ENCODE measurements around the gene GGCX.
A peak's percentile ranks its signal among the peaks of the same experiment; 100 is the strongest.

Gene GGCX

DNA sequence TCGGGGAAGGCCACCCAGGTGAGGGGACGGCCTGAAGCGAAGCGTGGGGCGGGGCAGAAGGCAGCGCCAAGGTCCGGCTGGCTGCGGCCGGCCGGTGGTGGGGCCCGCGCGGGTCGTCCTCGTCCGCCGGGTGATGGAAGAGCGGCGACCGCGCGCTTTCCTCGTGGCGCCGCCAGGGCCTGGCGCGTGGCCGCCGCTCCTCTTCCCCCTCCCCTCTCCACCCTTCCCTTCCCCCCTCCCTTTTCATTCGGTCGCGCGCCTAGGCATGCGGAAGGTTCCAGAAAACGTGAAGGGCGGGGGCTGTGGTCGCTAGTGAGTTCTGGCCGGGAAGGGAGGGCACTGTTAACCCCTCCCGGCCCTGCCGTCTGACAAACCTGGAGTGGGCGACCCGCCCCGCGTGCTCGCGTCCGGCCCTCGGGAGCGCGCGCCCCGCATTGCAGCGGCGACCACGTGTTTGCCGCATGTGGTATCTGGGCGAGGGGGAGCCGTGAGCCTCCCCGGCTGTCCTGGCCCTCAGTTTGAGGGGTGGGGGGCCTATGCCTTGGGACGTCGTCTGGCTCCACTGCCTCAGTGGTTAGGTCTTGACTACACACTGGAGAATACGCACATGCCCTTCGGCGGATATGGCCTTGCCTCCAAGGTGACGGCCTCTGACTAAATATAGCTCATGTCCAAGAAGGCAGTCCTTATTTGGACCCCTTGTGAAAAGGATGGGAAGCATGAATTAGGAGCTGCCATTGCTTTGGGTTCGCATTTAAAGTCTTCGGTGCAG lies 21.7 kb downstream of the GGCX start:
- DNase-seq = peak; percentile 60 to 88 (median 68)

DNA sequence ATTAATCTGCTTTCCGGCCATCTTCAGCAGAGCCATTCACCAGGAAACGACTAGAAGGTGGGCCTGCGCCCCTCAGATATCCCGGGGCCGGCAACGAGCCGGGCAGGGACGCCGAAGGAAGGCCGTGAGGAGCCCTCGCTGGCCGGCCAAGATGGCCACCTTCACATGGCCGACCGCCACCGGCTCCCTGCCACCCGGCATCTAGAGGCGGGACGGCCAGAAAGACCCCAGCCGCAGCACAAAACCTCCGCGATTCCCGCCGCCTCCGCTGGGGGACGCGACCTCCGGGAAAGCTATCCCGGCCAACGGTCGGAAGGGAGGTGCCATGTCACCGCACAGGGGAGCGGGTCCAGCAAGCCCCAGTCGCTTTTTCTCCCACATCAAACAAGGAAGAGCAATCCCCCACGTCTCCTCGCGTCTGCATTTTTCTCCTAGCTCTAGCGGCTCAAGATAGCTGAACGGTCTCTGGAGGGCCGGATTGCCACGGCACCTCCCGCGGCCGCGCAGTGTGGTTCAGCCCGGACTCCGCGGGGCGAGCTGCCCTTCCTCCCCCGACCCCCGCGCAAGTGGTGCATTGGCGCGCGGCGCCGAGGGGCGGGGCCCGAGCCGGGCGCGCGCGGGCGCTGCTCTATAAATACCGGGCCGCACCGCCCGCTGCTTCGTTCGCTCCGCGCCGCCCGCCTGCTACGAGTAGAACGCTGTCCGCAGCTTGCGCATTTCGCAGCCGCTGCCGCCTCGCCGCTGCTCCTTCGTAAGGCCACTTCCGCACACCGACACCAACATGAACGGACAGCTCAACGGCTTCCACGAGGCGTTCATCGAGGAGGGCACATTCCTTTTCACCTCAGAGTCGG lies 22.6 kb downstream of the GGCX start, which contains the start of gene MAT2A:
Gene MAT2A (plus strand): TSS at position 662 of the 854 bp plus-strand sequence. CDS start 120 bp downstream, at position 782.
- peak; percentile 71 to 91 (median 79) for DNase-seq

DNA sequence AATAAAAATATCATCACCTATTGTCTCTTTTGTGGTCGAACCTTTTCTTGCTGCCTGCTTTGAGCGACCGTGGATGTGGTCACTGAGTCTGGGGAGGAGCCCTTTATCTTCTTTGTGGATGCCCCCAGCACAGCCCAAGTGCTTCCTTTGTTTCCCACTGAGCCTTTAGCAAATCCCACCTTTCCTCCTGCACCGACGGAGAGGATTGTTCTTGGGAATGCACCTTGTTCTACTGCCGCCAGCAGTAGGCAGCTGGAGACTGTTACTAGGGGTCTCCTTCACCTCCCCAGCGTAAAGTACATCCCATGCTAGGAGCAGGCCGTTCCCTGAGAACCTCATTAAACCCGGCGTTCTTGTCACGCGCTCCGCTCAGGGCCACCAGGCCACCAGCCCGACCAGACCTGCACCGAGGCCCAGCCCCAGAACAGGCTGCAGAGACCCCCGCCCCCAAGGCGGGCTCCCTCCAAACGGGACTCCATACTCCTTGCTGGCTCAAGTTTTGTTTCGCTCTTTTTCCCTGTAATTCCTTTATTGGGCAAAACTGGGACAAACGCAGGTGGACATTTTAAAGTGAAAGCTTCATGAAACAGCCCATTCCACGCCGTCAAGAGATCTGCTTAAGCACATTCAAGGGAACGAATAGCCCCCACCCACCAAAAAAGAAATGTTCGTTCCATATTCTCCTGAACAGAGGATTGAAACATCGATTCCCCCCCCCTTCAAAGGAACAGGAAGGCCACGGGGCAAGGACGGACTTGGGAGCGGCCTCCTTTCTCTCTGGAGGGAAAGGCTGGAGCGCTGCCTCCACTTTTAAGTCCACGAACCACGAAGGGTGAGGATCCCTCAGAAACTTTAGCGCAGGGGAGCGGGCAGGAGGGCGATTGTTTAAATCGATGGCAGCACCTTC lies 23.4 kb downstream of the GGCX start:
- DNase-seq = peak in 4 of 6 experiments; percentile 12 to 56 (median 33)

DNA sequence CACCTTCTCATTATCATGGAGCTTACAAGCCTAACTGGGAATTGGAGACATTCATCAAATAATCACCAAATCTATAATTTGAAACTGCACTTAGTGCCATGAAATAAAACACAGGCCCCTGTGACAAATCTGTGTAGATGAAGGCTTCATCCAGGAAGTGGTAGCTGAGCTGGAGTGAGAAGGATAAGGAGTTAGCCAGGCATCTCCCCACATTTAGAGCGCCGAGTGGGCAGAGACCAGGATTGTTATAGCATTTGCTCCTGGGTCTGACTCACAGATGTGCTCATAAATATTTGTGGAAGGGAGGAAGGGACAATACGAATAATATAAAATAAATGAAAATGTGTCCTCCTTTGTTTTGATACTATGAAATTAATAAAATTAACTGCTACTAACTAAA lies 24.8 kb downstream of the GGCX start:
- DNase-seq = no peak

DNA sequence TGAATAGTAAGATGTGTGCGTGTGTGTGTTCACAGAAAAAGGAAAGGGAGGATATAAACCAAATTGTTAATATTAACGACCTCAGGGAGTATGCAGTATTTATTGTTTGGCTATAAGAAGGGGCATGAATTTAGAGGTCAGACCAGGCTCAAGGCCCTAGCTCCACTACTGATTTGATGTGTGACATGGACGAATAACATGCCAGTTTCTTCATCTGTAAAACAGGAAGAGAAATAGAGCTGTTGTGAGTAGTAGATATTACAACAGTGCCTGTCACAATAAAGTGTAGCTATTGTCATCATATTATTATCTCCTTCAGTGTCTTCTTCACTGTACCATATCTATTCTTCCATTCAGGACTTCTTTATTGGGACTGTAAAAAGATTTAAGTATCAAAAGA lies 26.4 kb downstream of the GGCX start:
- DNase-seq = no peak

DNA sequence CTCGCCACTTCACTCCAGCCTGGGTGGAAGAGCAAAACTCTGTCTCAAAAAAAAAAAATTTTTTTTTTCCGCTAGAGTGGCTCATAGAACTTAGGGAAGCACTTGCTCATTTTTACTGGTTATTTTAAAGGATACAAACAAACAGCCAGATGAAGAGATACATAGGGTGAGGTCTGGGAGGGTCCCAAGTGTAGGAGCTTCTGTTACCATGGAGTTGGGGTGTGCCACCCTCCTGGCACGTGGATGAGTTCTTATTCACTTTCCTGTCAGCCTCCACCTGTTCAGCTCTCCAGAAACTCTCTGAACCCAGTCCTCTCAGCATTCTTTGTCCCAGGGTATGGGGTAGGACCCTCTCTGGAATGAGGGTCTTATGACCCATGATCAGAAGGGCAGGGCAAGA lies 27.2 kb downstream of the GGCX start:
- no peak for DNase-seq

DNA sequence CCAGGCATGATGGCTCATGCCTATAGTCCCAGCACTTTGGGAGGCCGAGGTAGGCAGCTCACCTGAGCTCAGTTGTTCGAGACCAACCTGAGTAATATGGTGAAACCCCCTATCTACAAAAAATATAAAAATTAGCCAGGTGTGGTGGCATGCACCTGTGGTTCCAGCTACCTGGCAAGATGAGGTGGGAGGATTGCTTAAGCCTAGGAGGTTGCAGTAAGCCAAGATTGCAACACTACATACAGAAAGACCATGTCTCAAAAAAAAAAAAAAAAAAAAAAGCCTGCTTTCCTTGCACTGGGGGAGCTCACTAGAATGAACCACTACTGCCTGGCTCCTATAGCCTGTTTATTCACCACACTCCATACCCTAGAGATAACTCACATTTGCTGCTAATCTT lies 29.7 kb downstream of the GGCX start:
- no peak for DNase-seq

DNA sequence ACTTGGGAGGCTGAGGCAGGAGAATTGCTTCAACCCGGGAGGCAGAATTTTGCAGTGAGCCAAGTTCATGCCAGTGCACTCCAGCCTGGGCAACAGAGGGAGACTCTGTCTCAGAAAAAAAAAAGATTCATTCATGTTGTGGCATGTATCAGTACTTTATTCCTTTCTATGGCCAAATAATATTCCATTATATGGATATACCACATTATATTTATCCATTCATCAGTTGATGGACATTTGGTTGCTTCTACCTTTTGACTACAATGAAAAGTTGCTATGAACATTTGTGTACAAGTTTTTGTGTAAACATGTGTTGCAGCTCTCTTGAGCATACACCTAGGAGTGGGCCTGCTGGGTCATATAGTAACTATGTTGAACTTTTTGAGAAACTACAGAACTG lies 31.5 kb downstream of the GGCX start:
- DNase-seq = no peak

DNA sequence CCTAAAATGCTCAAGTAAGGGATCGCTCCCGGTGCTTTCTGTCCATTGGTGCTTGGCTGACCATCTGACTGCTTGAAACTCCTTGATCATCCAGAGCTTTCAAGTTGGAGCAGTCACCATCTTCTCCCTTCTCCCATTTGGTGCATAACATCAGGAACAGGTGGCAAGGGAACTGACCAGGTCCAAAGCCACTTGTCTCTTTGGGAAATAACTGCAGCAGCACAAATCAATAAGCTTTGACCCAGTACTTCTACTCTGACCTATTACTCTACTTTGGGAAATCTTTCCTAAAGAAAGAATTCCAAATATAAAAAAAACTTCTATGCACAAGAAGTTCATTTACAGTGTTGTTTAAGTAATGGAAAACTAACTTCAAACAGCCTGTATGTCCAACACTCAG lies 32.9 kb downstream of the GGCX start:
- no peak for DNase-seq

DNA sequence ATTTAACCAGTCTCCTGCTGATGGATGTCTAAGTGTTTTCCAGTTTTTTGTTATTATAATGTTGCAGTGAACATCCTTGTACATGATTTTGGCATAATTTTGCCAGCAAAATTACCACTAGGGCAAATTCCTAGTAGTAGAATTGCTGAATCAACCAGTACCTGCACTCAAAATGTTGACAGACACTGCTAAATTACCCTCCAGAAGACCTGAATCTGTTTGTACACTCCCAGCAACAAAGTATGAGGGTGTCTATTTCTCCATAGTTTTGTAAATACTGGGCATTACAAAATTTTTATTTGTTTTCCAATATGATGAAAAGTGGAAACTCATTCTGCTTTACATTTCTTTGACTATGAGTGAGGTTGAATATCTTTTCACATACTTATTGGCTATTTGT lies 33.5 kb downstream of the GGCX start:
- no peak for DNase-seq

DNA sequence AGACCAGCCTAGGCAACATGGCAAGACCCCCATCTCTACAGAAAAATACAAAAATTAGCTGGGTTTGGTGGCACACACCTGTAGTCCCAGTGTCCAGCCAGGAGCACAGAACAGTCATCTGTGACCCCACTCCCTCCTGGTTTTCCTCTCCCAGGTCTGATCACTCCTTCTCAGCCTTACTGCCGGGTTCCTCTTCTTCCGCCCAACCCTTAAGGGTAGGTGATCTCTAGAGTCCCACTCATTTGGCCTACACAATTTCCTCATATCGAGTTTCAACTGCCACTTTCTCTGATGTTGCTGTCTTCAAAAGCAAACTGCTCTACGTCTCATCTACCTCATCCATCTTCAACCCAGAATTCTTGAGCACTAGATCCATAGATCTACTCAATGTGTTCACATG lies 35.7 kb downstream of the GGCX start:
- DNase-seq = no peak

DNA sequence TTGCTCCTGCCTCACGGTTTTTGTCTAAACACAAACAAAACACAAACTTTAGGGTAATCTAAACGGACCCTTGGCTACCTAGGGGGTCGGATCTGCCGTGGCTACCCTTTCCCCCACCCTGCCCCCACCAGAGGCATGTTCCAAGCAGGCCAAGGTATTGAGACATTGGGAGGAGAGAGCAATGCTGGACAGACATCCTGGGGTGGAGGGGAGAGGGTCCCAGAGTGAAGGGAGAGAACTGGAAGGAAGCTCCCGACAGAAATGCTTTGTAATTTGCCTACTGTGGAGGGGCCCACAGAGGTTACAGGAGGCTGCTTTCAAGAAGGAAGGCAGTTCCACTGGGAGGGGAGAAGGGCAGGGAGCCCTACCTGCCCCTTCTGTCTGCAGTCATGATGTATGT lies 36.3 kb downstream of the GGCX start:
- no peak for DNase-seq

DNA sequence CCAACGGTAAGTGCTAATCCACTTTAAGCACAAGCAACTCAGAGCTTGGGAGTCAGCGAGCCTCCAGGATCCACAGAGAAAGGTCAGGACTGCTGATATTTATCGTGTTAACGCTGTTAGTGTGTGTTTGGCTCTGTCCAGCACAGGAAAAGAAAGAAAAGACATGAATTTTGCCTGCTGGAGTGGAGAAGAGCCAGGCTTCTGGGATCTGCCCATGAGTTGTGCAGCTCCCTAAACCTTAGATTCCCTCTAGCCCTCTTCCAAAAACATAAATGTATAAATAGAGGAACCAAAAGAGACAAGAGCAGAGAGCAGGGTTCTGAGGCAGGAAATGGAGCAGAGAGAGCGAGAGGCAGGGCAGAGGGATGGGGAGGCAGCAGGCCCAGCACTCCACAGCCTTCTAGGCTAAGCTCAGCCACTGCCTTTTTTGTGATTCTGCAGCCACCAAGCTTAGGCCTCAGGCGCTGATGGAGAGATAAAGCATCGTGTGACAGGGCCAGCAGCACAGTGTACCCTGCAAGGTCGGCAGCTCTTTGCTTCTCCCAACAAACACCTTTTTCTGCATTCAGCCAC lies 36.9 kb downstream of the GGCX start:
- DNase-seq = no peak

DNA sequence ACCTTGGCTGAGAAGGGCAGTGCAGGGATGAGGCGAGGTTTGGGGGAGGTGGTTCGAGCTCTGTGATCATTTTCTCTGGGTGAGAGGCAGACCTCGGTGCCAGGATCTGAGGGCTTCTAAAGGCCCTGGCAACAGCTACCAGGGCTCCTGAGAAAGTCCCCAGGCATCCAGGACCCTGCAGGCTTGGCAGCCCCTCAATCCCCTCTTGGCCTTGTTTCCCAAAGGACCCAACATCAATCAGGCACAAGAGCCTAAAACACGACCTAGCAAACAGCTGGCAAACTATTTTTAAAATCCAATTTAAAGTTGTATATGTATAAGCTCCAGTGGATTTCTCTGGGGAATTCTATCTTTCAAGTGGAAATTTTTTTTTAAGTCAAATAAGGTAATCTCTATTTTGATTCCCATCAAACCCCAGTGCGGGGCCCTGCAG lies 37.4 kb downstream of the GGCX start:
- DNase-seq = no peak

DNA sequence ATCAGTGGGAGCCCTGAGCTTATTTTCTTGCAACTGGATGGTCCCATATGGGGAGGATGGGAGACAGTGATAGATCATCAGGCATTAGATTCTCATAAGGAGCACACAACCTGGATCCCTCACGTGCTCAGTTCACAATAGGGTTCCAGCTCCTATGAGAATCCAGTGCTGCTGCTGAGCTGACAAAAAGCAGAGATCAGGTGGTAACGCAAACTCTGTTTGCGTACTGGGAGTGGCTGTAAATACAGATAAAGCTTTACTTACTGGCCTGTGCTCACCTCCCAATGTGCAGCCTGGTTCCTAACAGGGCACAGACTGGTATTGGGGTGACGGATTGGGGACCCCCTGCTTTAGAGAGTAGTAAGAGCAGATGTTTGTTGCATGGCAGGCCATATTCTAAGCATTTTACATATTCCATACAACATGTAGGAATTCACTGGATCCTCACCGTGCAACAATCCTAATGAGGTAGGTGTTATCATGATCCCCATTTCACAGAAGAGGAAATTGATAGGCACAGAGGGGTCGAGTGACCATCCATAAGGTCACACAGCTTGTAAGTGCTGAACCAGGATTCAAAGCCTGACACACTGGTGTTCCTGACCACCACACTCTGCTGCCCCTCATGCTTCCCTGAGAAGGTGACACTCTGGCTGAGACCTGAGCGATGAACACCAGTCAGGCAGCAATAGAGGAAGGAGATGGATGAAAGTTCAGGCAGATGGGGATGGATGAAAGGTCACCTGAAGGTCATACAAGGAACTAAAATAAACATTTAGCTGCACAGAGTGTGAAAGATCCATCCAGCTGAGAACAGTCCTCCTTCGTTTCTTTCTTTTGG lies 38.0 kb downstream of the GGCX start:
- DNase-seq = no peak

DNA sequence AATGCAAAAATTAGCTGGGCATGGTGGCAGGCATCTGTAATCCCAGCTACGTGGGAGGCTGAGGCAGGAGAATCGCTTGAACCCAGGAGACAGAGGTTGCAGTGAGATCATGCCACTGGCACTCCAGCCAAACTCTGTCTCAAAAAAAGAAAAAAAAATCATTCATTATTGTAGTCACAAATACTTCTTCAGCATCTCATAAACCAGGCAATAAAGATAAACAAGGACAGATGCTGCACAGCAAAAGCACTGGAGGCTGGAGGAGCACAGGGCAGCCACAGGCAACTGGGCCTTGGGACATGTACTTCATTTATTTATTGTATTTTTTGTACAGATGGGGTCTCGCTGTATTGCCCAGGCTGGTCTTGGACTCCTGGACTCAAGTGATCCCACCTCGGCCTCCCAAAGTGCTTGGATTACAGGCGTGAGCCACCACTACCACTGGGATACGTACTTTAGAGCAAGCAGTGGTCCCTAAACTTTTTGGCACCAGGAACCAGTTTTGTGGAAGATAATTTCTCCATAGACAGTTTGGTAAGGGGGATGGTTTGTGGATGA lies 39.1 kb downstream of the GGCX start:
- no peak for DNase-seq

DNA sequence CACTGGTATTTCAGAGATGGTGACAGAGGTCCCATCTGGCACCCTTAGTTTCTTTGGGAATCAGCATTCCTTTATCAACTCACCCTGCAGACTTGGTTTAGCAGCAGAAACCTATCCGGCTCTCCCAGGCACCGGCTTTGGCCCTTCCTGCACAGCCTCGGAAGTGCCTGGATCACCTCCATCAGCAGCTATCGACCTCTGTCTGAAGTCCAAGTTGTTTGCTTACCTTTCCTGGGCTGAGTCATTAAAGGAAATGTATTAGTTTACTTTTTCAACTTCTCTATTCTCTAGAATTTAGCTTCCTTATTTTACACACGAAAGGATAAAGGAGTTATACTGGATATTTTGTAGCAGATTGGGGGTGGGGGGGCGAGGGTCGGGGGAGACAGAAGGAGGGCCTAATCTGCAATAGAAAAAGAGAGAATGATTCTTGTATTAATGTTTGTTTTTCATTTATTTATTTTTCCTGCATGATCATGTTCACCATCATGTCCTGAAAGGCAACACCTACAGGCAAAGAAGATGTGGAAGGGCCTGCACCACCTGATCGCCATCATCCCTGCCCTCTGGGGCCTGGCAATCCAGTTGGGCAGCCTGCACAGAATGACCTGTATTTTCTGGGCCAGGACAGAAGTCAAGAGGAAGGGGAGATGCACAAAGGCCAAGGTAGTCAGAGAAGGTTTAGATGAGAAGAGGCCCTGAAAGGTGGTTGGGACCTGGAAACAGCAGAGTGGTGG lies 44.5 kb downstream of the GGCX start:
- no peak for DNase-seq

DNA sequence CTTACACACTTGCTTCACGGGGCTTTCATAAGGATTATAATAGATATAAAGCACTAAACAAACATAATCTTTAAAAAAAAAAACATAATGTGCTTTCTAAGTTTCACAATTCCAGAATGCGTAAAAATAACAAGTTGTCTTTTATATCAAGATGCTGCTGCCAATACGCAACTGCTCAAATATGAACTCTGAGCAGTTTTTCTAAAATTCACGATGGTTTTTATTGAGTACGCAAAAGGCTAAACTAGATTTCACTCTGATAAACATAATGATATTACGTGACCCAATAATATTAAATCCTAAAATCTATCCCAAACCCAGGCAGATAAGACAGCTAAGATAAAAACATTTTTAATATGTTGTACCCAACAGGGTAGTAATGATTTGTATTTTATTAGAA lies 47.0 kb downstream of the GGCX start:
- no peak for DNase-seq

DNA sequence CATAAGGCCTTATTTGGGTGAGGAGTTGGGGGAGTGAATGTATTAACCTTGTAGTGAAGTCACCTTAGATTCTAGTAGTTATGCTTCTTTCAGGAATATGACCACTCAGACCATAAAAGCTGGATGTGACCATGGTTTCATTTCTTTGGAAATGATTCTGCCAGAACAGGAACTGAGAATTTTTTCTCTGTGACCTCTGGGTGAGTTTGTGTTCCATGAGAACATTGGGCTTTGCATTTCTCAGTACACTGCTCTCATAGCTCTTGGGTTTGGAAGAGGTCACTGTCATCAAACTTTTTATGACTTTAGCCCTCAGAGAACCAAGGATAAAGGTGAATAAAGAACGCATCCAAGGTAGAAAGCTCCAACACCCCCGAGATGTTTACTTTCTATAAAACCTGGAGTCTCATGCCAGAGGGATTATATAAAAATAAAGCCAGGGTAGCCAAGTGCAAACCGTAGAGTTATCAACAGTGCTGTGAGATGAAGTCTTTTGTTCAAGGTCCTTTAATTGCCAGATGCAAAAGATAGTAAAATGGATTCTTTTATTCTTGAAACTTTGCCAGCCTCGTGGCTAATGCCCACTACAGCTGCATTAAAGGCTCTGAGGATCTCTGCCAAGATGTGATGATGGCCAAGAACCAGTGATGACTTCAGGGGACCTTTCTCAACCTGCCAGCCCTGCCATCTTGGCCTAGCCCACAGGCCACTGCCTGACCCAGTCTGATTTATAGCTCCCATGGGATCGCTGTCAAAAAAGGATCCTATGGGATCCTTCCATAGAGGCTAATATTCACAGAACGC lies 50.1 kb downstream of the GGCX start:
- no peak for DNase-seq

DNA sequence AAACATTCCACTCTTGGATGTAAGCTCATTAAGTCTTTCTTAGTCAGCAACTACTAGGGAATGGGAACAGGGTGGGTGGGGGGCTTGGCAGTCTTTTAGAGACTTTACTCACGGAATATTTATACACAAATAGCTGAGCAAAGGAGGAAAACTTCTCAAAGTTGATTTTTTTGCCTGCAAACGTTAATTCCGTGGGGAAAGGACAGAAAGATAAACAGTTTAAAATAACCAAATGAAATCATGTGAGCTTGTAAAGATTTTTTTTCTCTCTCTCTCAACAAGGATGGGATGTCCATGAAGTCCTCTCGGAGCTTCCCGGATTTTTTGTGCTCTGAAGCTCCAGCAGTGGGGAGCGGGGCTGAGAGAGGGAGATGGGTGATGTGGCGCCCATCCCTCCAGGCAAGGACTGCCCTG lies 54.5 kb downstream of the GGCX start:
- DNase-seq = no peak
